CD14-positive monocyte (primary cell): Measurements from ENCODE around the gene RAI2. TPM values are rescaled to one million over a fixed set of nuclear protein-coding genes. Genes with fewer than 3 reads are reported as not detected.

Source experiments
- DNase-seq, 3 donors: peaks; one replicate each; pipeline ENCODE4 v3.0.0-alpha.2; 2011 to 2022
- H2AFZ ChIP-seq: 2 replicates; pipeline ENCODE4 v1.6.0; 2012; ENCODE audit warnings: mild to moderate bottlenecking, low read depth, low read length, inconsistent platforms; ENCODE audit not compliant: insufficient read depth, poor library complexity, severe bottlenecking
- H3K27ac ChIP-seq, 2 donors: 1 replicate in 1 of 2; 2 replicates in 1 of 2; pipeline ENCODE4 v1.5.1; 2012 to 2013; ENCODE audit warnings: low read length in 2 of 2, control low read depth in 1 of 2, inconsistent platforms in 1 of 2, low read depth in 1 of 2, mild to moderate bottlenecking in 1 of 2
- H3K27me3 ChIP-seq, 2 donors: one replicate each; pipeline versions ENCODE4 v1.6.0 to v1.6.1; 2011 to 2013; ENCODE audit warnings: low read length in 2 of 2; ENCODE audit not compliant: control insufficient read depth in 2 of 2, insufficient read depth in 2 of 2
- H3K36me3 ChIP-seq, 2 donors: replicated peaks in 1 of 2; 1 replicate in 1 of 2; 2 replicates in 1 of 2; pipeline versions ENCODE4 v1.5.1 to v1.6.1; 2012 to 2013; ENCODE audit warnings: low read length in 2 of 2, control low read depth in 1 of 2, inconsistent platforms in 1 of 2, mild to moderate bottlenecking in 1 of 2; ENCODE audit not compliant: insufficient read depth in 2 of 2, control insufficient read depth in 1 of 2
- H3K4me1 ChIP-seq, 2 donors: 1 replicate in 1 of 2; 2 replicates in 1 of 2; pipeline versions ENCODE4 v1.5.1 to v1.6.1; 2012 to 2013; ENCODE audit warnings: low read length in 2 of 2, control low read depth in 1 of 2, inconsistent platforms in 1 of 2, mild to moderate bottlenecking in 1 of 2, moderate library complexity in 1 of 2; ENCODE audit not compliant: insufficient read depth in 2 of 2, control insufficient read depth in 1 of 2
- H3K4me2 ChIP-seq: replicated peaks from 2 replicates; pipeline ENCODE3; 2012; ENCODE audit warnings: low read length, moderate library complexity, mild to moderate bottlenecking; ENCODE audit not compliant: poor library complexity, severe bottlenecking; ENCODE audit errors: extremely low read depth
- H3K4me3 ChIP-seq, 3 experiments: fragments of 200-600 bp in 1 of 3; sonication (generic) in 1 of 3; replicated peaks in 1 of 3; 1 replicate in 2 of 3; 2 replicates in 1 of 3; pipeline ENCODE4 v1.5.1; 2011 to 2013; ENCODE audit warnings: low read length in 3 of 3, mild to moderate bottlenecking in 3 of 3, control low read depth in 2 of 3, low read depth in 2 of 3, inconsistent platforms in 1 of 3, moderate library complexity in 1 of 3
- H3K79me2 ChIP-seq: 2 replicates; pipeline ENCODE4 v1.6.0; 2012; ENCODE audit warnings: mild to moderate bottlenecking, control low read depth, inconsistent platforms, low read length, moderate library complexity; ENCODE audit not compliant: insufficient read depth
- H3K9ac ChIP-seq: 2 replicates; pipeline ENCODE4 v1.6.0; 2017; ENCODE audit warnings: low read length, mild to moderate bottlenecking; ENCODE audit not compliant: insufficient read depth, poor library complexity, severe bottlenecking
- H3K9me3 ChIP-seq, 2 donors: replicated peaks in 1 of 2; 1 replicate in 1 of 2; 2 replicates in 1 of 2; pipeline versions ENCODE4 v1.5.1 to v1.6.1; 2012 to 2013; ENCODE audit warnings: low read length in 2 of 2, control low read depth in 1 of 2; ENCODE audit not compliant: control insufficient read depth in 1 of 2, insufficient read depth in 1 of 2
- H4K20me1 ChIP-seq: 2 replicates; pipeline ENCODE4 v1.6.0; 2012; ENCODE audit warnings: mild to moderate bottlenecking, low read length, control low read depth, moderate library complexity; ENCODE audit not compliant: insufficient read depth
- H3K27ac Mint-ChIP-seq, 7 donors: one replicate each; pipeline ENCODE4 v1.8.0; 2020; ENCODE audit warnings: mild to moderate bottlenecking in 7 of 7, mixed read lengths in 7 of 7, moderate library complexity in 6 of 7, inconsistent platforms in 2 of 7
- H3K27me3 Mint-ChIP-seq, 3 donors: one replicate each; pipeline ENCODE4 v1.8.0; 2021 to 2022; ENCODE audit warnings: low read depth in 3 of 3, mild to moderate bottlenecking in 3 of 3, mixed read lengths in 3 of 3, moderate library complexity in 3 of 3, inconsistent platforms in 1 of 3
- H3K36me3 Mint-ChIP-seq, 2 donors: one replicate each; pipeline ENCODE4 v1.8.0; 2020; ENCODE audit warnings: mixed read lengths in 2 of 2, inconsistent platforms in 1 of 2, mild to moderate bottlenecking in 1 of 2
- H3K4me1 Mint-ChIP-seq: one replicate; pipeline ENCODE4 v1.8.0; 2020; ENCODE audit warnings: mild to moderate bottlenecking, mixed read lengths
- H3K4me3 Mint-ChIP-seq, 2 donors: one replicate each; pipeline ENCODE4 v1.8.0; 2020; ENCODE audit warnings: mild to moderate bottlenecking in 2 of 2, mixed read lengths in 2 of 2, moderate library complexity in 1 of 2
- H3K9me3 Mint-ChIP-seq, 7 donors: one replicate each; pipeline ENCODE4 v1.8.0; 2020 to 2022; ENCODE audit warnings: mixed read lengths in 7 of 7, mild to moderate bottlenecking in 6 of 7, moderate library complexity in 6 of 7, inconsistent platforms in 2 of 7
- CTCF ChIP-seq: fragments of 200-600 bp; IDR thresholded peaks from one replicate; pipeline ENCODE4 v1.8.0; 2022; ENCODE audit warnings: antibody characterized with exemption, mild to moderate bottlenecking
- WGBS: methylation state at CpG from one replicate; pipeline ENCODE4 v1.1.5; 2013; ENCODE audit warnings: missing lambda C conversion rate; ENCODE audit not compliant: insufficient coverage; 5-methylcytosine and 5-hydroxymethylcytosine counted together
- intact Hi-C, 2 donors: fragments of 100-400 bp; cut with micrococcal nuclease; formaldehyde crosslinking; loops; one replicate each; pipeline versions ENCODE4 v1.15.0 to v1.15.1; 2023
- polyA plus RNA-seq, 3 donors: library from polyadenylated mRNA; depleted of rRNA in 1 of 3; unstranded in 2 of 3; stranded (reverse) in 1 of 3; fragments of 300-500 nt in 2 of 3; fragments of >200 nt in 1 of 3; fragmentation: Illumina TruSeq in 2 of 3; gene quantifications; 1 replicate in 2 of 3; 2 replicates in 1 of 3; pipeline ENCODE4 v1.2.3, GENCODE V29; 2012 to 2021

Gene RAI2
- polyA plus RNA-seq, 3 donors = not detected

- intact Hi-C loops = no loop called here
- Histone ChIP-seq H4K20me1 (no peaks in the 10 kb centered on the region), H3K9me3 (no peaks in the 10 kb centered on the region), H3K4me3 (no peak overlapping the region), H3K4me2 (no peak overlapping the region), H3K27me3 (peaks cover 0 to 10% of the 10 kb centered on the region in 2 donors), H2AFZ (no peak overlapping the region), H3K27ac (no peak overlapping the region), H3K79me2 (no peaks in the 10 kb centered on the region), H3K4me1 (no peaks in the 10 kb centered on the region), H3K9ac (no peak overlapping the region), H3K36me3 (no peaks in the 10 kb centered on the region)
- Mint-ChIP-seq H3K4me3 (no peak overlapping the region), H3K9me3 (peaks cover 0 to 5% (median 0%) of the 10 kb centered on the region in 7 donors), H3K4me1 (no peaks in the 10 kb centered on the region), H3K27ac (no peak overlapping the region), H3K36me3 (no peaks in the 10 kb centered on the region), H3K27me3 (peaks cover 5 to 27% (median 7%) of the 10 kb centered on the region in 3 donors)
- WGBS = 100% methylated on average over 1 of the region's 7 CpGs
- DNase-seq = no peak
- TF ChIP-seq CTCF = no peak
Observed at GRCh38 chrX:17848545-17849265, 12.4 kb downstream of the RAI2 start.

GRCh38 chrX:17846045-17846444 lies 15.1 kb downstream of the RAI2 start:
- Histone ChIP-seq H3K4me3 (no peak overlapping the region), H3K36me3 (no peaks in the 10 kb centered on the region), H2AFZ (no peak overlapping the region), H4K20me1 (no peaks in the 10 kb centered on the region), H3K79me2 (no peaks in the 10 kb centered on the region), H3K9me3 (no peaks in the 10 kb centered on the region), H3K27ac (no peak overlapping the region), H3K4me1 (no peaks in the 10 kb centered on the region), H3K9ac (no peak overlapping the region), H3K27me3 (peaks cover 0 to 10% of the 10 kb centered on the region in 2 donors), H3K4me2 (no peak overlapping the region)
- no peak overlapping the region for H3K27ac Mint-ChIP-seq
- no peak for DNase-seq
- intact Hi-C loops = no loop called here
- H3K4me1 Mint-ChIP-seq = peaks cover 2% of the 10 kb centered on the region
- WGBS = no CpG with 5 or more reads among the region's 2 CpGs
- peaks cover 0 to 18% (median 5%) of the 10 kb centered on the region in 3 donors for H3K27me3 Mint-ChIP-seq
- no peaks in the 10 kb centered on the region for H3K9me3 Mint-ChIP-seq
- no peaks in the 10 kb centered on the region for H3K36me3 Mint-ChIP-seq
- TF ChIP-seq CTCF = no peak
- no peak overlapping the region for H3K4me3 Mint-ChIP-seq
